Naive thymus-derived CD4-positive, alpha-beta T cell (primary cell): ENCODE data around the gene LHX3. TPM values are rescaled to one million over a fixed set of nuclear protein-coding genes. Genes with fewer than 3 reads are reported as not detected.

Source experiments
- ATAC-seq: fragments of 150-1000 bp; cut with Tn5 transposase; 2 replicates; pipeline ENCODE4 v1.10.0; 2021; ENCODE audit warnings: mild to moderate bottlenecking, moderate library complexity
- CTCF ChIA-PET: fragments of 350-600 bp; sonication (Branson Sonifier 250); formaldehyde crosslinking; loops from one replicate; lab custom pipeline; 2021; ENCODE audit warnings: antibody characterized with exemption; lab: Charles Lee
- POLR2A ChIA-PET: fragments of 350-600 bp; sonication (Branson Sonifier 250); formaldehyde crosslinking; loops from one replicate; lab custom pipeline; 2021; ENCODE audit warnings: antibody characterized with exemption, inconsistent platforms; lab: Charles Lee
- DNase-seq, 9 donors: peaks; one replicate each; pipeline versions ENCODE4 v3.0.0 to v3.0.0-alpha.2; 2020 to 2022; ENCODE audit warnings: mixed read lengths in 1 of 9
- H3K27ac ChIP-seq: one replicate; pipeline ENCODE4 v1.7.0; 2013; ENCODE audit warnings: mild to moderate bottlenecking, low read depth, low read length, moderate library complexity
- H3K27me3 ChIP-seq, 2 donors: one replicate each; pipeline ENCODE4 v1.7.0; 2013; ENCODE audit warnings: low read length in 2 of 2, mild to moderate bottlenecking in 2 of 2, moderate library complexity in 2 of 2; ENCODE audit not compliant: control insufficient read depth in 2 of 2, insufficient read depth in 2 of 2
- H3K36me3 ChIP-seq, 3 experiments: 1 replicate in 2 of 3; 2 replicates in 1 of 3; pipeline ENCODE4 v1.7.0; 2013; ENCODE audit warnings: low read length in 3 of 3, mild to moderate bottlenecking in 3 of 3, moderate library complexity in 1 of 3; ENCODE audit not compliant: insufficient read depth in 3 of 3, control insufficient read depth in 2 of 3
- H3K4me1 ChIP-seq, 2 donors: one replicate each; pipeline ENCODE4 v1.7.0; 2013; ENCODE audit warnings: low read length in 2 of 2, mild to moderate bottlenecking in 2 of 2, moderate library complexity in 1 of 2; ENCODE audit not compliant: control insufficient read depth in 2 of 2, insufficient read depth in 2 of 2
- H3K4me3 ChIP-seq: 2 replicates; pipeline ENCODE4 v1.7.0; 2013; ENCODE audit warnings: mild to moderate bottlenecking, low read length
- H3K9me3 ChIP-seq, 3 experiments: 1 replicate in 2 of 3; 2 replicates in 1 of 3; pipeline ENCODE4 v1.7.0; 2013; ENCODE audit warnings: low read length in 3 of 3; ENCODE audit not compliant: control insufficient read depth in 2 of 3
- H3K27ac Mint-ChIP-seq, 9 donors: one replicate each; pipeline ENCODE4 v1.8.0; 2020 to 2022; ENCODE audit warnings: mixed read lengths in 9 of 9, mild to moderate bottlenecking in 8 of 9, moderate library complexity in 5 of 9, inconsistent platforms in 2 of 9
- H3K27me3 Mint-ChIP-seq, 5 donors: one replicate each; pipeline ENCODE4 v1.8.0; 2021 to 2022; ENCODE audit warnings: mixed read lengths in 5 of 5, mild to moderate bottlenecking in 1 of 5
- H3K36me3 Mint-ChIP-seq, 5 donors: one replicate each; pipeline ENCODE4 v1.8.0; 2020 to 2022; ENCODE audit warnings: mixed read lengths in 5 of 5, mild to moderate bottlenecking in 3 of 5, inconsistent platforms in 1 of 5
- H3K4me1 Mint-ChIP-seq, 7 donors: one replicate each; pipeline ENCODE4 v1.8.0; 2020 to 2022; ENCODE audit warnings: mixed read lengths in 7 of 7, mild to moderate bottlenecking in 3 of 7, inconsistent platforms in 1 of 7
- H3K4me3 Mint-ChIP-seq, 10 donors: one replicate each; pipeline ENCODE4 v1.8.0; 2020 to 2022; ENCODE audit warnings: mild to moderate bottlenecking in 10 of 10, mixed read lengths in 10 of 10, moderate library complexity in 6 of 10, inconsistent platforms in 2 of 10
- H3K9me3 Mint-ChIP-seq, 11 donors: one replicate each; pipeline ENCODE4 v1.8.0; 2020 to 2022; ENCODE audit warnings: mixed read lengths in 11 of 11, mild to moderate bottlenecking in 4 of 11, inconsistent platforms in 1 of 11, moderate library complexity in 1 of 11
- intact Hi-C, 2 donors: fragments of 100-400 bp; cut with micrococcal nuclease; formaldehyde crosslinking; loops; one replicate each; pipeline ENCODE4 v1.15.1; 2023
- polyA plus RNA-seq, 2 donors: library from polyadenylated mRNA; unstranded; fragments of 300-500 nt; fragmentation: Illumina TruSeq; gene quantifications; one replicate each; pipeline ENCODE4 v1.2.3, GENCODE V29; 2021
- total RNA-seq, 6 experiments: library from RNA in 5 of 6; stranded (reverse) in 5 of 6; gene quantifications; 1 replicate in 5 of 6; 2 replicates in 1 of 6; pipeline ENCODE4 v1.2.3 and lab custom pipeline; 2021 to 2026

Gene LHX3
- total and polyA plus RNA-seq, 7 experiments from 2014 or later: 0.15 to 0.21 TPM; not detected in 5

DNA sequence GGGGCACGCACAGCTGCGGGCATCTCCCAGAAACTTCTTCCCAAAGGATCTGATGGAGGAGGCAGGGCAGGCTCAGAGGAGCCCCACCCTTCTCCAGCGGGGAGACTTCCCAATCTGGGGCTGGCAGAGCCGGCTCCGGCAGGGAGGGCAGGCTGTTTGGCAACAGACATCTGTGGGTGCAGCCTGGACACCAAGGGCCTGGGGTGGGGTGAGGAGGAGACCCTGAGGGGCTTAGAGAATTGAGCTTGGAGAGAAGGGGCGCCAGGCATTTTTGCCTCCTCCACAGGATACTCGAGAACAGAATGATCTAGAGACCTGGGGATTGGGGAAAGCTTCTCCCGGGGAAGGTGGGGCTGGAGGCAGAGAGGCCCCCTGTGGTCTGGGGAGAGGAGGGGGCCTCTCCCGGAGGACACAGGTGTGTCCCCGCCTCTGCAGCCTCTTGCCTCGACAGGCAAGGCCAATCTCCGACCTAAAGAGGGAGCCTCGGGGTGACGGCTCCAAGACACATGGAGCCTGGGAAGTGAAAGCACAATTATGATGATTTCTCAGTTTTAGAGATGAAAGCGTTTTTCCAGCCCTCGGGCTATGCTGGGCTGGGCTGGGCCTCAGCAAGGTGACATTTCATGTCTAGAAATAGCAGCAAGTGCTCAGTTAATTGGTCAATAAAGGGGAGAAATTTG lies 8.4 kb downstream of the LHX3 start:
- Mint-ChIP-seq H3K27ac (no peak overlapping the region), H3K36me3 (no peaks in the 10 kb centered on the region), H3K27me3 (peaks cover 21 to 60% (median 34%) of the 10 kb centered on the region in 5 donors), H3K4me3 (no peak overlapping the region), H3K4me1 (peaks cover 0 to 10% (median 4%) of the 10 kb centered on the region in 7 donors), H3K9me3 (peaks cover 0 to 2% (median 0%) of the 10 kb centered on the region in 11 donors)
- H3K4me3 ChIP-seq: no peak overlapping the region
- ChIA-PET POLR2A (no interaction called here), CTCF (no interaction called here)
- intact Hi-C loops: no loop called here
- peaks cover 0 to 13% of the 10 kb centered on the region in 2 donors for H3K27me3 ChIP-seq
- DNase-seq (no peak), ATAC-seq (no peak)
- no peaks in the 10 kb centered on the region for H3K9me3 ChIP-seq
- H3K4me1 ChIP-seq: no peaks in the 10 kb centered on the region
- no peak overlapping the region for H3K27ac ChIP-seq
- H3K36me3 ChIP-seq: no peaks in the 10 kb centered on the region

DNA sequence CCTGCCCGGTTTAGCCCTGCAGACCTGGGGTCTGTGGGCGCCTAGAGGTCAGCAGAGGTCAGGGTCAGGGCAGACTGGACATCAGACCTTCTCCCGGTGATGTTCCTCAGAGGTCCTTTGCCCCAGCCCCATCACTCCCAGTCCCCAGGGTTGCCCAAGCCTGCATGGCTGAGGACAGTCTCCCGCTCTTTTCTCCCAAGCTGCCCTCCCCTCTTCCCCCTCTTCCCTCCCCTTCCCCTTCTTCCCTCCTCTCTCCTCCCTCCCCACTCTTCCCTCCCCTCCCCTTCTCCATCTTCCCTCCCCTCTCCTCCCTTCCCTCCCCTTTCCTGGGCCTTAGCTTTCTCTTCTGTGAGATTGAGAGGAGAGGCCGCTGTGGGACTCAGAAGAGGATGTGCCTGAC lies 10.4 kb downstream of the LHX3 start:
- Mint-ChIP-seq H3K9me3 (peaks cover 0 to 2% (median 0%) of the 10 kb centered on the region in 11 donors), H3K27ac (no peak overlapping the region), H3K27me3 (peaks cover 22 to 60% (median 36%) of the 10 kb centered on the region in 5 donors), H3K4me3 (no peak overlapping the region), H3K4me1 (peaks cover 0 to 10% (median 4%) of the 10 kb centered on the region in 7 donors), H3K36me3 (no peaks in the 10 kb centered on the region)
- CTCF ChIA-PET: no interaction called here
- POLR2A ChIA-PET: no interaction called here
- H3K27ac ChIP-seq: no peak overlapping the region
- no peaks in the 10 kb centered on the region for H3K9me3 ChIP-seq
- no peak for ATAC-seq
- no peaks in the 10 kb centered on the region for H3K4me1 ChIP-seq
- DNase-seq: no peak
- H3K4me3 ChIP-seq: no peak overlapping the region
- peaks cover 0 to 10% of the 10 kb centered on the region in 2 donors for H3K27me3 ChIP-seq
- H3K36me3 ChIP-seq: no peaks in the 10 kb centered on the region
- intact Hi-C loops: no loop called here

GRCh38 chr9:136193891-136194279 lies 11.0 kb downstream of the LHX3 start:
- Mint-ChIP-seq H3K4me3 (no peak overlapping the region), H3K27me3 (peaks cover 22 to 56% (median 36%) of the 10 kb centered on the region in 5 donors), H3K9me3 (peaks cover 0 to 2% (median 0%) of the 10 kb centered on the region in 11 donors), H3K4me1 (peaks cover 0 to 10% (median 4%) of the 10 kb centered on the region in 7 donors), H3K27ac (no peak overlapping the region), H3K36me3 (no peaks in the 10 kb centered on the region)
- Histone ChIP-seq H3K27ac (no peak overlapping the region), H3K4me1 (no peaks in the 10 kb centered on the region), H3K36me3 (no peaks in the 10 kb centered on the region), H3K9me3 (no peaks in the 10 kb centered on the region), H3K27me3 (peaks cover 0 to 10% of the 10 kb centered on the region in 2 donors), H3K4me3 (no peak overlapping the region)
- ATAC-seq: no peak
- ChIA-PET POLR2A (no interaction called here), CTCF (no interaction called here)
- no peak for DNase-seq
- intact Hi-C loops: no loop called here

DNA sequence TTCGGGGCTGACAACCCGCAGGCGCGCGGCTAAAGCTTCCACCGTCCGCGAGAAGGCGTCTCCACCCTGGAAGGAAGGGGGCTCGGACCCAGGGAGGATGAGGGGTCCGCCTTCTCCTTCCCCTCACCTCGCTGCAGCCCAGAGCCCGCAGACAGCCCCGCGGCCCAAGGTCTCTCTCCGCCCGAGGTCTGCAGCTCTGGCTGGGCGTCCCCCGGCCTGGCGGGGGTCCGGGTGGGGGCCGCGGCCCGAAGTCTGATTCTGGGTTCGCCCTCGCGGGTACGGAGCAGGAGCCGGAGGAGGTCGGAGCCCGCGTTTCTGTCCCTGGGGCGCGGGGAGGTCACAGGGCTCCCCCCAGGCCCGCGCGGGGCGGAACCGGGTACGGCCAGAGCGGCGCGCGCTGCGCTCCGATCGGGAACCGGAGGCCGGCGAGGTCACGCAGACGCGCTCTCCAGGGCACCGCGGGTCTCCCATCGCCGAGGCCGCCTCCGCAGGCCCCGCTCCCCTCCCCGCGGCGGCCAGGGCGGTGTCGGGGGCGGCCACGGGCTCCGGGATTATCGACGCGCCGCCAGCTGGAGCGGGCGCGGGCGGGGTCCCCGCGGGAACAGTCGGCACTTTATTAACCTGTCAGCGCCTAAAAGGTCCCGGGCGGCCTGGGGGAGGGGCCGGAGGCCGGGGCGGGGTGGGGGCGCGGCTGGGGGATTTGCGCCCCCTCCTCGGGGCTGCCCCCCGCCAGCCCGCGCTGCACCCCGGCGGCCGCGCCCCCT lies 11.6 kb downstream of the LHX3 start:
- Mint-ChIP-seq H3K27ac (no peak overlapping the region), H3K4me1 (peaks cover 0 to 10% (median 4%) of the 10 kb centered on the region in 7 donors), H3K4me3 (no peak overlapping the region), H3K9me3 (peaks cover 0 to 2% (median 0%) of the 10 kb centered on the region in 11 donors), H3K27me3 (peaks cover 22 to 54% (median 36%) of the 10 kb centered on the region in 5 donors), H3K36me3 (no peaks in the 10 kb centered on the region)
- no peaks in the 10 kb centered on the region for H3K9me3 ChIP-seq
- H3K36me3 ChIP-seq: no peaks in the 10 kb centered on the region
- no peak overlapping the region for H3K27ac ChIP-seq
- no peak for ATAC-seq
- POLR2A ChIA-PET: no interaction called here
- H3K4me1 ChIP-seq: no peaks in the 10 kb centered on the region
- no peak overlapping the region for H3K4me3 ChIP-seq
- intact Hi-C loops: no loop called here
- H3K27me3 ChIP-seq: peaks cover 0 to 10% of the 10 kb centered on the region in 2 donors
- DNase-seq: no peak
- CTCF ChIA-PET: no interaction called here

DNA sequence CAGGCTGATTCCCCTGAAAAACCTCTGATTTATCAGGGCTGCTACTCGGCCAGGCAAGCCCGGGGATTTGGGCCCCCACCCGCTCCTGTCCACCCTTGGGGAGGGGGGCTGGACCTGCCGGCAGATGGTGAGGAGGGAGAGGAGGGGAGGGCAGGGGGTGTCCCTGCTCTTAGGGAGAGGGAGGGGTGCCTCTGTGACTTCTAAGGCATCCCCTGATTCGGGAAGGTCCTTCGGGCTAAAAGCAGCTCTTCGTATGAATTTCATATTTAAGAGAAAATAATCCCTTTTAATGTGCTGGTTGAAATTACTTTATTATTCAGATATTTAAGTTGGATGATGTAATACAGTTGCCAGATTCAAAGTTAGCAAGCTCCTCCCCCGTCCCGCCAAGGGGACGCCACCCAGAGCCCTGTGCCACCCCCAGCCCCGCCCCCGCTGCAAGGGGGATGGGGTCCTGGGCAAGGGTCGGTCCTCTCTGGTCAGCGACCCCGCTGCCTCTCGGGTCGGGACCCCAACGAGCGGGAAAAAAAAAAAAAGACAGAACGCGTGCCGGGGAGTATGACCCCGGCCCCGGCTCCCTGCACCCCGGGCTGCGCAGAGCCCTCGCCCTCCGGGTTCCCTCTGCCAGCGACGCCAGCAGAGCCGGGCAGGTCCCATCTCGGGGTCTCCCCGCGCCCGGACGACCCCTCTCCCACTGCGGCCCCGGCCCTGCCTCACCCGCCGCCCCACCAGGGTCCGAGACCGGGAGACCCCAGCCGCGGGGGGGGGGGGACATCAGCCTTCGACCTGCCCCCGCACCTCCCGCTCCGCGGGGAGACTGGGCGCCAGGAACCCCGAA lies 12.4 kb downstream of the LHX3 start:
- Histone ChIP-seq H3K4me1 (no peaks in the 10 kb centered on the region), H3K4me3 (no peak overlapping the region), H3K9me3 (no peaks in the 10 kb centered on the region), H3K27me3 (peaks cover 0 to 7% of the 10 kb centered on the region in 2 donors), H3K36me3 (no peaks in the 10 kb centered on the region), H3K27ac (no peak overlapping the region)
- Mint-ChIP-seq H3K4me3 (peak overlapping the region in 1 of 10 donors; percentile 44), H3K9me3 (peaks cover 0 to 2% (median 0%) of the 10 kb centered on the region in 11 donors), H3K27ac (no peak overlapping the region), H3K27me3 (peaks cover 28 to 46% (median 30%) of the 10 kb centered on the region in 5 donors), H3K36me3 (no peaks in the 10 kb centered on the region), H3K4me1 (peaks cover 0 to 10% (median 4%) of the 10 kb centered on the region in 7 donors)
- intact Hi-C loops: no loop called here
- DNase-seq: no peak
- ChIA-PET POLR2A (no interaction called here), CTCF (no interaction called here)
- ATAC-seq: no peak

- H3K4me3 Mint-ChIP-seq: no peak overlapping the region
- no peaks in the 10 kb centered on the region for H3K9me3 ChIP-seq
- ATAC-seq (no peak), DNase-seq (no peak)
- ChIA-PET POLR2A (no interaction called here), CTCF (no interaction called here)
- H3K4me1 ChIP-seq: no peaks in the 10 kb centered on the region
- no peak overlapping the region for H3K27ac Mint-ChIP-seq
- H3K27me3 Mint-ChIP-seq: peaks cover 27 to 46% (median 33%) of the 10 kb centered on the region in 5 donors
- peaks cover 0 to 7% of the 10 kb centered on the region in 2 donors for H3K27me3 ChIP-seq
- H3K9me3 Mint-ChIP-seq: peaks cover 0 to 2% (median 0%) of the 10 kb centered on the region in 11 donors
- no peaks in the 10 kb centered on the region for H3K36me3 ChIP-seq
- H3K4me1 Mint-ChIP-seq: peaks cover 0 to 8% (median 3%) of the 10 kb centered on the region in 7 donors
- H3K27ac ChIP-seq: no peak overlapping the region
- intact Hi-C loops: no loop called here
- no peaks in the 10 kb centered on the region for H3K36me3 Mint-ChIP-seq
- H3K4me3 ChIP-seq: no peak overlapping the region
These were observed 13.0 kb downstream of the LHX3 start for GRCh38 chr9:136191960-136192286.
